Mesenchymal stem cell (in vitro differentiated cells and primary cell): ENCODE measurements around the gene GOSR2.

Experiments
- DNase-seq: peaks from one replicate; pipeline ENCODE4 v3.0.0-alpha.2; 2013
- H2AFZ ChIP-seq: one replicate; pipeline ENCODE4 v1.6.1; 2013; ENCODE audit warnings: low read depth, mild to moderate bottlenecking, control low read depth, inconsistent platforms, low read length, moderate library complexity
- H2AK5ac ChIP-seq: 2 replicates; pipeline ENCODE4 v1.6.1; 2013; ENCODE audit warnings: low read length, moderate library complexity, mild to moderate bottlenecking, inconsistent platforms; ENCODE audit not compliant: severe bottlenecking
- H2BK120ac ChIP-seq: one replicate; pipeline ENCODE4 v1.6.1; 2013; ENCODE audit warnings: low read depth, mild to moderate bottlenecking, inconsistent platforms, low read length, moderate library complexity
- H2BK12ac ChIP-seq, 2 experiments: one replicate each; pipeline ENCODE4 v1.6.1; 2013; ENCODE audit warnings: inconsistent platforms in 2 of 2, low read length in 2 of 2, mild to moderate bottlenecking in 2 of 2, moderate library complexity in 2 of 2, control low read depth in 1 of 2
- H2BK15ac ChIP-seq: one replicate; pipeline ENCODE4 v1.6.1; 2013; ENCODE audit warnings: mild to moderate bottlenecking, low read depth, inconsistent platforms; ENCODE audit not compliant: poor library complexity, severe bottlenecking
- H2BK5ac ChIP-seq: 2 replicates; pipeline ENCODE4 v1.6.1; 2013; ENCODE audit warnings: low read depth, mild to moderate bottlenecking, low read length, control low read depth, inconsistent platforms; ENCODE audit not compliant: poor library complexity, severe bottlenecking
- H3K14ac ChIP-seq, 2 experiments: one replicate each; pipeline ENCODE4 v1.6.1; 2013; ENCODE audit warnings: inconsistent platforms in 2 of 2, low read length in 2 of 2, control low read depth in 1 of 2, mild to moderate bottlenecking in 1 of 2, moderate library complexity in 1 of 2
- H3K18ac ChIP-seq, 2 experiments: one replicate each; pipeline ENCODE4 v1.6.1; 2013; ENCODE audit warnings: inconsistent platforms in 2 of 2, low read length in 2 of 2, control low read depth in 1 of 2, low read depth in 1 of 2, mild to moderate bottlenecking in 1 of 2
- H3K23ac ChIP-seq, 2 experiments: one replicate each; pipeline ENCODE4 v1.6.1; 2013; ENCODE audit warnings: inconsistent platforms in 2 of 2, low read length in 2 of 2, mild to moderate bottlenecking in 2 of 2, moderate library complexity in 2 of 2, control low read depth in 1 of 2
- H3K27ac ChIP-seq: 2 replicates; pipeline ENCODE4 v1.5.1; 2013; ENCODE audit warnings: mild to moderate bottlenecking, moderate library complexity, low read length, control low read depth, inconsistent platforms; ENCODE audit not compliant: poor library complexity, severe bottlenecking
- H3K27me3 ChIP-seq, 2 experiments: 2 replicates each; pipeline versions ENCODE4 v1.6.1 to v1.7.0; 2013; ENCODE audit warnings: low read length in 2 of 2, mild to moderate bottlenecking in 2 of 2, moderate library complexity in 2 of 2, control low read depth in 1 of 2, inconsistent platforms in 1 of 2; ENCODE audit not compliant: control insufficient read depth in 1 of 2, insufficient read depth in 1 of 2
- H3K36me3 ChIP-seq, 2 experiments: 2 replicates each; pipeline versions ENCODE4 v1.6.1 to v1.7.0; 2013; ENCODE audit warnings: low read length in 2 of 2, control low read depth in 1 of 2, inconsistent platforms in 1 of 2, low read depth in 1 of 2, mild to moderate bottlenecking in 1 of 2; ENCODE audit not compliant: insufficient read depth in 2 of 2, control insufficient read depth in 1 of 2
- H3K4ac ChIP-seq, 2 experiments: one replicate each; pipeline ENCODE4 v1.6.1; 2013; ENCODE audit warnings: inconsistent platforms in 2 of 2, low read length in 2 of 2, mild to moderate bottlenecking in 2 of 2, moderate library complexity in 2 of 2, control low read depth in 1 of 2, low read depth in 1 of 2
- H3K4me1 ChIP-seq: 2 replicates; pipeline ENCODE4 v1.6.1; 2013; ENCODE audit warnings: low read depth, low read length, control low read depth; ENCODE audit not compliant: control insufficient read depth, insufficient read depth
- H3K4me2 ChIP-seq: 2 replicates; pipeline ENCODE4 v1.6.1; 2013; ENCODE audit warnings: low read length, mild to moderate bottlenecking, inconsistent platforms; ENCODE audit not compliant: poor library complexity, severe bottlenecking
- H3K4me3 ChIP-seq, 2 experiments: 2 replicates each; pipeline versions ENCODE4 v1.5.1 to v1.7.0; 2013; ENCODE audit warnings: low read length in 2 of 2, mild to moderate bottlenecking in 2 of 2, control low read depth in 1 of 2, low read depth in 1 of 2; ENCODE audit not compliant: insufficient read depth in 1 of 2
- H3K79me1 ChIP-seq: replicated peaks from 2 replicates; pipeline ENCODE4 v1.6.1; 2013; ENCODE audit warnings: mild to moderate bottlenecking, control low read depth, low read length, inconsistent platforms; ENCODE audit not compliant: poor library complexity, severe bottlenecking
- H3K9ac ChIP-seq: 2 replicates; pipeline ENCODE4 v1.7.0; 2013; ENCODE audit warnings: mild to moderate bottlenecking, low read length, moderate library complexity
- H3K9me3 ChIP-seq: 2 replicates; pipeline ENCODE4 v1.7.0; 2013; ENCODE audit warnings: mild to moderate bottlenecking, low read length; ENCODE audit not compliant: control insufficient read depth
- H4K8ac ChIP-seq: one replicate; pipeline ENCODE4 v1.6.1; 2013; ENCODE audit warnings: inconsistent platforms, mild to moderate bottlenecking, low read length, moderate library complexity
- H4K91ac ChIP-seq: one replicate; pipeline ENCODE4 v1.6.1; 2013; ENCODE audit warnings: mild to moderate bottlenecking, low read length, inconsistent platforms
- whole genome bisulfite sequencing: methylation state at CpG from one replicate; pipeline ENCODE4 v1.1.7; 2013; ENCODE audit warnings: mixed read lengths; 5-methylcytosine and 5-hydroxymethylcytosine counted together

GOSR2 gene

DNA sequence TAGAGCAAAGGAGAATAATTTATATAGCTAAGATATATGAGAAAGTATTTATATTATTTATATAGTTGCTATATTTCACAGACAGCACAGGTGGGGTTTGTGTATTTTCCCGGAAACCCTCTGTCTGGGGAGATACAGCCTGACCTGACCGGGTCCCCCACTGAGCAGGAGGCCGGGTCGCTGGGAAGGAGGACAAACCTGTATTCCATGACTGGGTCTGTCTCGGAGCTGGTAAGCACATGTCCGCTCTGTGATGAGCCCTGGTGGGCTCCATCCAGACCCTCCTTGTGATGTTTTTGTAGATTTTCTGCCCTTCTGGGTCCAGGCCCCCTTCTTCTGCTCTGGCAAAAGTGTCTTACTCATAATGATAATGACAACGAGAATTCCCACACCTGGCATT is 43.9 kb upstream of the GOSR2 start:
- no peak overlapping the region for H2AK5ac ChIP-seq
- DNase-seq, result no peak
- H3K79me1 ChIP-seq, result no peaks in the 10 kb centered on the region
- H3K14ac ChIP-seq, result no peak overlapping the region
- H3K4me2 ChIP-seq, result no peak overlapping the region
- H4K91ac ChIP-seq, result no peak overlapping the region
- H3K4ac ChIP-seq, result no peak overlapping the region
- 90% methylated on average over 6 of the region's 7 CpGs for WGBS
- no peaks in the 10 kb centered on the region for H3K4me1 ChIP-seq
- no peak overlapping the region for H4K8ac ChIP-seq
- H3K9ac ChIP-seq, result no peak overlapping the region
- H3K9me3 ChIP-seq, result no peaks in the 10 kb centered on the region
- no peaks in the 10 kb centered on the region for H3K36me3 ChIP-seq
- H2BK120ac ChIP-seq, result no peak overlapping the region
- H3K27ac ChIP-seq, result no peak overlapping the region
- H2BK15ac ChIP-seq, result no peak overlapping the region
- H3K23ac ChIP-seq, result no peak overlapping the region
- peaks cover 28 to 60% of the 10 kb centered on the region in 2 experiments for H3K27me3 ChIP-seq
- no peak overlapping the region for H2BK12ac ChIP-seq
- no peak overlapping the region for H3K18ac ChIP-seq
- H3K4me3 ChIP-seq, result no peak overlapping the region
- H2AFZ ChIP-seq, result no peak overlapping the region
- H2BK5ac ChIP-seq, result no peak overlapping the region

DNA sequence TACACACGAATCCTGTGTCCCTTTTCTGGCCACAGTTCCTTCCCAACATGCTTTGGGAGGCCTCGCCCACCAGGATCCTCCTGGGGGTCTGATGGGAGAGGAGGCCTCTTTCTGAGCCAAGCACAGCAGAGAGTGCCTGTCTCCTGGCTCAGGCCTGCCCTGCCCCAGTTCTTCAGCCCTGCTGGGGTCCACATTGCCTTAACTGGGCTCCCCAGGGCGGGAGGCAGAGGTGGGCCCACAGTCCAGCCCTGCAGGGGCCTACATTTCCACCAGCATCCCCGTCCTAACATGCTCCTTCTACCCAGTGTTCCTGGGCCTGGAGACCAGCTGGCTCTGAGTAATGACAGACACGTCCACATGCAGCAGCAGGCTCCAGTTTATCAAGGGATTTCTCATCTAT is 41.9 kb upstream of the GOSR2 start:
- no peak overlapping the region for H2BK12ac ChIP-seq
- H3K23ac ChIP-seq, result no peak overlapping the region
- no peak overlapping the region for H3K4me2 ChIP-seq
- H4K8ac ChIP-seq, result no peak overlapping the region
- H2BK15ac ChIP-seq, result no peak overlapping the region
- H3K14ac ChIP-seq, result no peak overlapping the region
- H3K9me3 ChIP-seq, result no peaks in the 10 kb centered on the region
- H3K27me3 ChIP-seq, result peaks cover 39 to 60% of the 10 kb centered on the region in 2 experiments
- H3K27ac ChIP-seq, result no peak overlapping the region
- H2AK5ac ChIP-seq, result no peak overlapping the region
- H3K36me3 ChIP-seq, result no peaks in the 10 kb centered on the region
- no peaks in the 10 kb centered on the region for H3K4me1 ChIP-seq
- no peak overlapping the region for H2AFZ ChIP-seq
- no peak overlapping the region for H3K4me3 ChIP-seq
- DNase-seq, result no peak
- no peak overlapping the region for H2BK120ac ChIP-seq
- H3K9ac ChIP-seq, result no peak overlapping the region
- no peaks in the 10 kb centered on the region for H3K79me1 ChIP-seq
- no peak overlapping the region for H3K4ac ChIP-seq
- no peak overlapping the region for H3K18ac ChIP-seq
- 54% methylated on average over 4 of the region's 5 CpGs for WGBS
- no peak overlapping the region for H2BK5ac ChIP-seq
- no peak overlapping the region for H4K91ac ChIP-seq

DNA sequence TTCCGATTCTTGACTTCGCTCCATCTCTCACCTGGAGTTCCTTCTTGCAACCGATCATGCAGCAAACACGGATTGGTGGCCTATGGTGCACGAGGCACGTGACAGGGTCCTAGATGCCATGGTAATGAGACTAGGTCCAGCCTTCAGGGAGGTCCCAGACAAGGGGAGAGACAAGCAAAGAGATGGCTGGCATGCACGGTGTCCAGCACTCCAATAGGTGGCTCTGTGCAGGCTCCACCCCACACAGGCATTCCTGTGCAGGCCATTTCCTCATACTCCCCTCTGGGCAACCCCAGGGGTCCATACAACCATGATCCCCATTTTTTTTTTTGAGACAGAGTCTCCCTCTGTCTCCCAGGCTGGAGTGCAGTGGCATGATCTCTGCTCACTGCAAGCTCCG is 40.3 kb upstream of the GOSR2 start:
- Histone ChIP-seq H3K4me1 (no peaks in the 10 kb centered on the region), H3K23ac (no peak overlapping the region), H3K9ac (no peak overlapping the region), H3K27me3 (peaks cover 35 to 56% of the 10 kb centered on the region in 2 experiments), H2AFZ (no peak overlapping the region), H3K36me3 (no peaks in the 10 kb centered on the region), H3K18ac (no peak overlapping the region), H3K27ac (no peak overlapping the region), H4K8ac (no peak overlapping the region), H3K9me3 (no peaks in the 10 kb centered on the region), H3K14ac (no peak overlapping the region), H2BK15ac (no peak overlapping the region), H3K79me1 (no peaks in the 10 kb centered on the region), H2BK120ac (no peak overlapping the region), H2BK5ac (no peak overlapping the region), H2AK5ac (no peak overlapping the region), H2BK12ac (no peak overlapping the region), H4K91ac (no peak overlapping the region), H3K4me3 (no peak overlapping the region), H3K4me2 (no peak overlapping the region), H3K4ac (no peak overlapping the region)
- 91% methylated on average over 8 of the region's 8 CpGs for WGBS
- no peak for DNase-seq

DNA sequence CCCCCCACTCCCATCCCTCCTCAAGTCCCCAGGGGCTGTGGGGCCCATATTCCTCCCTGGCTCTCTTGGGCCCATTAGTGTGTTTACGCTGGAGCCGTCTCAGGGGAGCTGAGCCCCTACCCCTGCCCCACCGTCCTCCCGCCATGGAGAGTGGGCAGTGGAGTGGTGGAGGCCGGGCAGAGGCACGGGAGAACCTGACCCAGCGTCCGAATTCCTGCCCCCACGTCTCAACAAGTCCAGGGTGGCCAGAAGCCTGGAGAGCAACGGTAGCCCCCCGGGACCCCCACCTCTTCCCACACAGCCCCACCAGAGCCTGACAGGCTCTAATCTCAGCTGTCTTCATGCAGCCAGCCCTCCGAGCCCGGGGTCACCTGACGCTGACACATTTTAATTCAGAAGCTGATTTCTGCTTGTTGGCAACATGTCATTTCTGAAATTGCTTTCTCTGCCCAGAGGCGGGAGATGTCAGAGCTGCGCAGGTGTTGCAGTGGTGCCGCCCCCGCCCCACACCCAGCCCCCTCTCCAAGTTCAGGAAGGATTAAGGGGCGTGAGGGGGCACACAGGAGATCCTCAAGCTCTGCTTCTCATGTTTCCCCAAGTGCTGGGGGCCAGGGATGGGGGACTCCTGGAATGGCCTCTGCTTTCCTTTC is 39.0 kb upstream of the GOSR2 start:
- H3K27me3 ChIP-seq, result peaks cover 38 to 59% of the 10 kb centered on the region in 2 experiments
- H3K18ac ChIP-seq, result no peak overlapping the region
- no peak overlapping the region for H2AK5ac ChIP-seq
- H2BK120ac ChIP-seq, result no peak overlapping the region
- H2AFZ ChIP-seq, result no peak overlapping the region
- H3K9me3 ChIP-seq, result no peaks in the 10 kb centered on the region
- H3K4me3 ChIP-seq, result no peak overlapping the region
- WGBS, result 89% methylated on average over 19 of the region's 19 CpGs
- no peak overlapping the region for H2BK15ac ChIP-seq
- no peak overlapping the region for H4K91ac ChIP-seq
- no peak overlapping the region for H2BK5ac ChIP-seq
- no peak overlapping the region for H3K4me2 ChIP-seq
- no peak overlapping the region for H3K9ac ChIP-seq
- no peak overlapping the region for H2BK12ac ChIP-seq
- H3K14ac ChIP-seq, result no peak overlapping the region
- H3K36me3 ChIP-seq, result no peaks in the 10 kb centered on the region
- no peaks in the 10 kb centered on the region for H3K79me1 ChIP-seq
- H3K4me1 ChIP-seq, result no peaks in the 10 kb centered on the region
- DNase-seq, result no peak
- no peak overlapping the region for H4K8ac ChIP-seq
- no peak overlapping the region for H3K4ac ChIP-seq
- no peak overlapping the region for H3K23ac ChIP-seq
- H3K27ac ChIP-seq, result no peak overlapping the region
